ENCODE measurements around the gene LRRC7.

Gene LRRC7

GRCh38 chr1:69754521-69754920 is 186.8 kb downstream of the LRRC7 start:
- in situ Hi-C loops (cut with MboI; ENCODE audit: low sequenced_read_pairs) = no loop called here

GRCh38 chr1:69755647-69756046 is 187.9 kb downstream of the LRRC7 start:
- in situ Hi-C loops (cut with MboI; ENCODE audit: low sequenced_read_pairs) = no loop called here

GRCh38 chr1:69765951-69766350 is 198.2 kb downstream of the LRRC7 start:
- in situ Hi-C loops (cut with MboI; ENCODE audit: low sequenced_read_pairs) = no loop called here

GRCh38 chr1:69766431-69767180 is 198.9 kb downstream of the LRRC7 start:
- in situ Hi-C loops (cut with MboI; ENCODE audit: low sequenced_read_pairs) = no loop called here

- in situ Hi-C loops (cut with MboI; ENCODE audit: low sequenced_read_pairs) = no loop called here
Observed at GRCh38 chr1:69776555-69776954, 208.8 kb downstream of the LRRC7 start.

- in situ Hi-C loops (cut with MboI; ENCODE audit: low sequenced_read_pairs) = no loop called here
Observed at GRCh38 chr1:69777423-69777822, 209.7 kb downstream of the LRRC7 start.

GRCh38 chr1:69777971-69778370 is 210.2 kb downstream of the LRRC7 start:
- in situ Hi-C loops (cut with MboI; ENCODE audit: low sequenced_read_pairs) = no loop called here

GRCh38 chr1:69787151-69787550 is 219.4 kb downstream of the LRRC7 start:
- in situ Hi-C loops (cut with MboI; ENCODE audit: low sequenced_read_pairs) = no loop called here

- in situ Hi-C loops (cut with MboI; ENCODE audit: low sequenced_read_pairs) = no loop called here
Observed at GRCh38 chr1:69791311-69791710, 223.6 kb downstream of the LRRC7 start.

GRCh38 chr1:69794831-69795230 is 227.1 kb downstream of the LRRC7 start:
- in situ Hi-C loops (cut with MboI; ENCODE audit: low sequenced_read_pairs) = no loop called here

- in situ Hi-C loops (cut with MboI; ENCODE audit: low sequenced_read_pairs) = no loop called here
Observed at GRCh38 chr1:69814926-69815325, 247.2 kb downstream of the LRRC7 start.

- in situ Hi-C loops (cut with MboI; ENCODE audit: low sequenced_read_pairs) = no loop called here
Observed at GRCh38 chr1:69824932-69825331, 257.2 kb downstream of the LRRC7 start.

GRCh38 chr1:69827732-69828131 is 260.0 kb downstream of the LRRC7 start:
- in situ Hi-C loops (cut with MboI; ENCODE audit: low sequenced_read_pairs) = no loop called here

- in situ Hi-C loops (cut with MboI; ENCODE audit: low sequenced_read_pairs) = no loop called here
Observed at GRCh38 chr1:69833536-69833935, 265.8 kb downstream of the LRRC7 start.

- in situ Hi-C loops (cut with MboI; ENCODE audit: low sequenced_read_pairs) = no loop called here
Observed at GRCh38 chr1:69834336-69834735, 266.6 kb downstream of the LRRC7 start.

GRCh38 chr1:69835955-69836354 is 268.2 kb downstream of the LRRC7 start:
- in situ Hi-C loops (cut with MboI; ENCODE audit: low sequenced_read_pairs) = no loop called here

- in situ Hi-C loops (cut with MboI; ENCODE audit: low sequenced_read_pairs) = no loop called here
Observed at GRCh38 chr1:69836971-69837636, 269.4 kb downstream of the LRRC7 start.

- in situ Hi-C loops (cut with MboI; ENCODE audit: low sequenced_read_pairs) = no loop called here
Observed at GRCh38 chr1:69842326-69842725, 274.6 kb downstream of the LRRC7 start.

GRCh38 chr1:69845655-69846054 is 277.9 kb downstream of the LRRC7 start:
- in situ Hi-C loops (cut with MboI; ENCODE audit: low sequenced_read_pairs) = no loop called here

GRCh38 chr1:69846267-69846666 is 278.5 kb downstream of the LRRC7 start:
- in situ Hi-C loops (cut with MboI; ENCODE audit: low sequenced_read_pairs) = no loop called here

GRCh38 chr1:69847670-69848069 is 279.9 kb downstream of the LRRC7 start:
- in situ Hi-C loops (cut with MboI; ENCODE audit: low sequenced_read_pairs) = no loop called here

GRCh38 chr1:69852151-69852550 is 284.4 kb downstream of the LRRC7 start:
- in situ Hi-C loops (cut with MboI; ENCODE audit: low sequenced_read_pairs) = no loop called here

- in situ Hi-C loops (cut with MboI; ENCODE audit: low sequenced_read_pairs) = no loop called here
Observed at GRCh38 chr1:69852706-69853105, 285.0 kb downstream of the LRRC7 start.
